KOPT-K1 (cell line): ENCODE results near the gene PRDM4.

ENCODE experiments used
- H3K27ac ChIP-seq: fragments of 200-600 bp; sonication (generic); 2 replicates; pipeline ENCODE4 v1.5.1; 2016; ENCODE audit warnings: antibody characterized with exemption, mild to moderate bottlenecking, low read depth, low read length; ENCODE audit not compliant: poor library complexity, severe bottlenecking
- H3K36me3 ChIP-seq: fragments of 200-600 bp; sonication (generic); 2 replicates; pipeline ENCODE4 v1.5.1; 2017; ENCODE audit warnings: antibody characterized with exemption, mild to moderate bottlenecking, low read length, moderate library complexity; ENCODE audit not compliant: insufficient read depth
- H3K9me3 ChIP-seq: fragments of 200-600 bp; sonication (generic); 2 replicates; pipeline ENCODE4 v1.5.1; 2017; ENCODE audit warnings: antibody characterized with exemption, low read length, mild to moderate bottlenecking; ENCODE audit not compliant: insufficient read depth, poor library complexity, severe bottlenecking

PRDM4 gene

DNA sequence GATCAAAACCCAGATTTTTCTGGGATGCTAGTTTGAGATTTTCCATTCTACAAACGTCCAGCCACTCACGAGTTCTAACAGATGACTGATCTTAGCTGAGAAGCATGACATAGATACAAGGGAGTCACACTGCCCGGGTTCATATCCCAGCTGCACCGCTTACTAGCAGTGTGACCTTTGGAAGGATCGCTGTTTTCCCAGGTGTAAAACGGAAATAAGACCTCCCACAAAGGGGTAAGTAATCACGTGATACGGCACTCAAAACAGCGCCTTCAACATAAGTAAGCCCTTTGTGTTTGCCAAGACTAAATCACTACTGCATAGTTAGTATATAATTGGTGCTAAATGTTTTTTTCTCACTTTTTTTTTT, 76.0 kb downstream of the PRDM4 start:
- Histone ChIP-seq H3K27ac (peak overlapping the region; percentile 75), H3K36me3 (peaks cover 18% of the 10 kb centered on the region), H3K9me3 (no peaks in the 10 kb centered on the region)

DNA sequence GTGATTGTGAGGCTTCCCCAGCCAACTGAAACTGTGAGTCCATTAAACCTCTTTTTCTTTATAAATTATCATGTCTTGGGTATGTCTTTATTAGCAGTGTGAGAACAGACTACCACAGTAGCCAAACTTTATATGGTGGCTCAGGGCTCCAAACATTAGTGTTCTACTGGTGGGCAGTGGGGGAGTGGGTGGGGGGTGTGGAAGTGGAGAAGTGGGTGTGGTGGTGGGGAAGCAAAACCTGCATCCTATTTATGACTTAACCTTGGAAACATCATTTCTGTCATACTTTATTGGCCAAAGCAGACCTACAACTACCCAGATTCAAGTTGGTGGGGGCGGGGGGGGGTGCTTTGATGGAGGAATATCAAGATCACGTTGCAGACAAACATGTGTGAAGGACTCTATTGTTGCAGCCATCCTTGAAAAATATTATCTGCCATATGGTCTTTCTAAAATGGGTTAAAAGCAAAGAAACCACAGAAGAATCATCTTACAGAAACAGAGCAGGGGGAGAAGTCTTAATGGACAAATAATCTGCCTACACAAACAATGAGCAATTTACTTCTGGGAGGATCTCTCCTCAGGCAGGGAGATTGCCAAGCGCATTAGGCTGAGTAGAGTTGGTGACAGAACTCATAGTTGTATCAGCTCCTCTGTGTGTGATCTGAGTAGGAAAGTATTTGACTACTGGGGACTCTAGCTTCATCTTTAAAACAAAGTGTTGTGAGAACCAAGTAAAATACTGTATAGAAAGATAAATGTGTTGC, 76.7 kb downstream of the PRDM4 start:
- no peaks in the 10 kb centered on the region for H3K9me3 ChIP-seq
- peaks cover 10% of the 10 kb centered on the region for H3K36me3 ChIP-seq
- no peak overlapping the region for H3K27ac ChIP-seq
